CD4-positive, alpha-beta T cell treated with Interleukin-6 at 100 ng/mL for 8 hours (primary cell): ENCODE measurements around the gene SYNPO2.
"Not testable (repeated sequence)": the region's sequence is repeated elsewhere in the genome, so short reads cannot be mapped to it uniquely, and the experiment has no call there.

ENCODE experiments used
- DNase-seq: peaks from one replicate; pipeline ENCODE4 v3.0.0-alpha.2; 2020; ENCODE audit warnings: mixed read lengths, low spot score

Gene SYNPO2

GRCh38 chr4:118878507-118878906 lies 10.1 kb upstream of the SYNPO2 start:
- not testable (repeated sequence) for DNase-seq

GRCh38 chr4:118879409-118879808 lies 9.2 kb upstream of the SYNPO2 start:
- DNase-seq: no peak

- no peak for DNase-seq
Measured at GRCh38 chr4:118881512-118882146, 7.0 kb upstream of the SYNPO2 start.

GRCh38 chr4:118883861-118884260 lies 4.8 kb upstream of the SYNPO2 start:
- DNase-seq: no peak

GRCh38 chr4:118884716-118885115 lies 3.9 kb upstream of the SYNPO2 start:
- DNase-seq: no peak

- DNase-seq: no peak
Measured at GRCh38 chr4:118889312-118889691, 648 bp downstream of the SYNPO2 start.

- DNase-seq: no peak
Measured at GRCh38 chr4:118894034-118894433, 5.4 kb downstream of the SYNPO2 start.

- no peak for DNase-seq
Measured at GRCh38 chr4:118898221-118898620, 9.6 kb downstream of the SYNPO2 start.

- no peak for DNase-seq
Measured at GRCh38 chr4:118898684-118899138, 10.1 kb downstream of the SYNPO2 start.

GRCh38 chr4:118904418-118904817 lies 15.8 kb downstream of the SYNPO2 start:
- DNase-seq: no peak

GRCh38 chr4:118904935-118905334 lies 16.3 kb downstream of the SYNPO2 start:
- no peak for DNase-seq

- no peak for DNase-seq
Measured at GRCh38 chr4:118905566-118905965, 16.9 kb downstream of the SYNPO2 start.

- DNase-seq: no peak
Measured at GRCh38 chr4:118909173-118909956, 20.7 kb downstream of the SYNPO2 start.

- DNase-seq: no peak
Measured at GRCh38 chr4:118910221-118910620, 21.6 kb downstream of the SYNPO2 start.

GRCh38 chr4:118911238-118911703 lies 22.6 kb downstream of the SYNPO2 start:
- no peak for DNase-seq

GRCh38 chr4:118915468-118915867 lies 26.8 kb downstream of the SYNPO2 start:
- no peak for DNase-seq

GRCh38 chr4:118916691-118917289 lies 28.1 kb downstream of the SYNPO2 start:
- no peak for DNase-seq

- DNase-seq: no peak
Measured at GRCh38 chr4:118917582-118917981, 28.9 kb downstream of the SYNPO2 start.

- no peak for DNase-seq
Measured at GRCh38 chr4:118918388-118918787, 29.7 kb downstream of the SYNPO2 start.

GRCh38 chr4:118920247-118920646 lies 31.6 kb downstream of the SYNPO2 start:
- no peak for DNase-seq

GRCh38 chr4:118921786-118922185 lies 33.1 kb downstream of the SYNPO2 start:
- DNase-seq: no peak

- DNase-seq: no peak
Measured at GRCh38 chr4:118923891-118924290, 35.2 kb downstream of the SYNPO2 start.

GRCh38 chr4:118927974-118928373 lies 39.3 kb downstream of the SYNPO2 start:
- no peak for DNase-seq
